RPMI7951 (cell line): ENCODE data around the gene MAML1. TPM values are rescaled to one million over a fixed set of nuclear protein-coding genes. Genes with fewer than 3 reads are reported as not detected.
"Not testable (repeated sequence)": the region's sequence is repeated elsewhere in the genome, so short reads cannot be mapped to it uniquely, and the experiment has no call there.

ENCODE experiments used
- DNase-seq: peaks from one replicate; pipeline ENCODE4 v3.0.0-alpha.2; 2012; ENCODE audit warnings: low read depth
- total RNA-seq: library from RNA; depleted of rRNA; stranded (reverse); fragments of >200 nt; shearing (Covaris generic); gene quantifications from 2 replicates; pipeline ENCODE4 v1.2.3, GENCODE V29; 2014

The MAML1 gene
- total RNA-seq, 1 experiment from 2014 or later: 5.2 TPM

- DNase-seq: no peak
Observed at GRCh38 chr5:179767496-179768100, 35.0 kb downstream of the MAML1 start.

GRCh38 chr5:179768326-179769085 is 35.9 kb downstream of the MAML1 start:
- DNase-seq: no peak

- no peak for DNase-seq
Observed at GRCh38 chr5:179769271-179769670, 36.6 kb downstream of the MAML1 start.

GRCh38 chr5:179769796-179770195 is 37.2 kb downstream of the MAML1 start:
- DNase-seq: no peak

- DNase-seq: no peak
Observed at GRCh38 chr5:179771311-179771895, 38.8 kb downstream of the MAML1 start.

GRCh38 chr5:179772351-179772750 is 39.7 kb downstream of the MAML1 start:
- DNase-seq: no peak

GRCh38 chr5:179773686-179774040 is 41.0 kb downstream of the MAML1 start:
- no peak for DNase-seq

GRCh38 chr5:179774442-179774841 is 41.8 kb downstream of the MAML1 start:
- DNase-seq: no peak

GRCh38 chr5:179776411-179776938 is 43.9 kb downstream of the MAML1 start:
- no peak for DNase-seq

GRCh38 chr5:179777456-179777855 is 44.8 kb downstream of the MAML1 start:
- no peak for DNase-seq

- DNase-seq: no peak
Observed at GRCh38 chr5:179777909-179778308, 45.3 kb downstream of the MAML1 start.

- no peak for DNase-seq
Observed at GRCh38 chr5:179778591-179778990, 46.0 kb downstream of the MAML1 start.

- DNase-seq: no peak
Observed at GRCh38 chr5:179779826-179780225, 47.2 kb downstream of the MAML1 start.

GRCh38 chr5:179780362-179780761 is 47.7 kb downstream of the MAML1 start:
- no peak for DNase-seq

GRCh38 chr5:179781846-179782245 is 49.2 kb downstream of the MAML1 start:
- no peak for DNase-seq

GRCh38 chr5:179783128-179783527 is 50.5 kb downstream of the MAML1 start:
- DNase-seq: no peak

GRCh38 chr5:179786861-179787260 is 54.2 kb downstream of the MAML1 start:
- DNase-seq: no peak

- DNase-seq: no peak
Observed at GRCh38 chr5:179788193-179788854, 55.7 kb downstream of the MAML1 start.

GRCh38 chr5:179789278-179789677 is 56.7 kb downstream of the MAML1 start:
- not testable (repeated sequence) for DNase-seq

- no peak for DNase-seq
Observed at GRCh38 chr5:179791881-179792611, 59.4 kb downstream of the MAML1 start.

GRCh38 chr5:179792612-179793467 is 60.2 kb downstream of the MAML1 start:
- no peak for DNase-seq
